ENCODE data around the gene FAM32A.

GRCh38 chr19:16175954-16176353, 9.3 kb upstream of the FAM32A start:
- TF ChIP-seq, protein P1, sequence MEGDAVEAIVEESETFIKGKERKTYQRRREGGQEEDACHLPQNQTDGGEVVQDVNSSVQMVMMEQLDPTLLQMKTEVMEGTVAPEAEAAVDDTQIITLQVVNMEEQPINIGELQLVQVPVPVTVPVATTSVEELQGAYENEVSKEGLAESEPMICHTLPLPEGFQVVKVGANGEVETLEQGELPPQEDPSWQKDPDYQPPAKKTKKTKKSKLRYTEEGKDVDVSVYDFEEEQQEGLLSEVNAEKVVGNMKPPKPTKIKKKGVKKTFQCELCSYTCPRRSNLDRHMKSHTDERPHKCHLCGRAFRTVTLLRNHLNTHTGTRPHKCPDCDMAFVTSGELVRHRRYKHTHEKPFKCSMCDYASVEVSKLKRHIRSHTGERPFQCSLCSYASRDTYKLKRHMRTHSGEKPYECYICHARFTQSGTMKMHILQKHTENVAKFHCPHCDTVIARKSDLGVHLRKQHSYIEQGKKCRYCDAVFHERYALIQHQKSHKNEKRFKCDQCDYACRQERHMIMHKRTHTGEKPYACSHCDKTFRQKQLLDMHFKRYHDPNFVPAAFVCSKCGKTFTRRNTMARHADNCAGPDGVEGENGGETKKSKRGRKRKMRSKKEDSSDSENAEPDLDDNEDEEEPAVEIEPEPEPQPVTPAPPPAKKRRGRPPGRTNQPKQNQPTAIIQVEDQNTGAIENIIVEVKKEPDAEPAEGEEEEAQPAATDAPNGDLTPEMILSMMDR (IDR thresholded peaks at IDR 0.05) = no peak
- no peak for TF ChIP-seq POLR2A (IDR thresholded peaks at IDR 0.05)

Measured in tibial nerve (tissue), 3 donors.